Rectal smooth muscle tissue (tissue), 1 donor: Measurements from ENCODE around the gene ZSWIM2.
"Not testable (repeated sequence)": the region's sequence is repeated elsewhere in the genome, so short reads cannot be mapped to it uniquely, and the experiment has no call there.

ENCODE experiments used
- H3K27ac ChIP-seq: one replicate; pipeline ENCODE4 v1.7.0; 2013; ENCODE audit warnings: low read depth, low read length, inconsistent platforms
- H3K27me3 ChIP-seq: one replicate; pipeline ENCODE4 v1.7.0; 2013; ENCODE audit warnings: low read length; ENCODE audit not compliant: control insufficient read depth, insufficient read depth
- H3K36me3 ChIP-seq: one replicate; pipeline ENCODE4 v1.7.0; 2013; ENCODE audit warnings: low read length; ENCODE audit not compliant: control insufficient read depth, insufficient read depth
- H3K4me1 ChIP-seq: one replicate; pipeline ENCODE4 v1.7.0; 2013; ENCODE audit warnings: low read length; ENCODE audit not compliant: control insufficient read depth, insufficient read depth
- H3K4me3 ChIP-seq: one replicate; pipeline ENCODE4 v1.7.0; 2013; ENCODE audit warnings: low read length
- H3K9ac ChIP-seq: one replicate; pipeline ENCODE4 v1.7.0; 2013; ENCODE audit warnings: low read length

Gene ZSWIM2

DNA sequence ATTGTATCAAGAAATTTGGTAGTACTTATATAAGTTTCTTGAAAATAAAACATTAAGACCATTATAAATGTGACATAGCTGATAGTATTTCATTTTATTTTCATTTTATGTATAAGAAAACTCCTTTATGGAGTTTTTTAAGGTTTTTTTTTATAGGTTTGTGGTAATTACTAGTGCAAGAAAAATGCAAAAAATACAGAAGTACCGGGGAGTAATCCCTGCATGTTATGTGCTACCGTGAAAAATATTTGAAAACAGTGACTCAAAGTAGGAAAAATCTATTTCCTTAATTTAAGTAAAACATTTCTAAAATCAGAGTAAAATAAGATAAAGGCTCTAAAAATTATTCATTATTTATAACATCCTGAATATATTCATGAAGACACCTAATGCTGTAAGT, 21.6 kb downstream of the ZSWIM2 start:
- Histone ChIP-seq H3K27me3 (no peaks in the 10 kb centered on the region), H3K27ac (no peak overlapping the region), H3K36me3 (no peaks in the 10 kb centered on the region), H3K9ac (no peak overlapping the region), H3K4me1 (no peaks in the 10 kb centered on the region), H3K4me3 (no peak overlapping the region)

DNA sequence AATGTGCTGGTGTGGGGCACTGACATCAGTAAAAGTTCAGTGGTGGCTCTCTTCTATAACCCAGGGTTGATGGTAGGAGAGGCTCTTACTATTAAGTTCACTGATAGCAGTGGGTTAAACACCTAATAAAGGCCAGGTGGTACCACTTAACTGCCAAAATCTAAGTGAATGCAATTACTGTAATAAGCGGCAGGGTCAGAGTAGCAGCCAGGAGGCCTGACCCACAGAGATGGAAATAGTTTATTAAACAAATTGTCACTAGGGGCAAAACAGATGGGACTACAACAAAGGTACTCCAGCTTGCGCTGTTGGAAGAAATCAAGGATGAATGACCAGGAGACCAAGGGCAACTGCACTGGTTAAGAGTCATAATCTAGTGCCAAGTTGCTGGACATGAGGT, 26.6 kb downstream of the ZSWIM2 start:
- H3K27ac ChIP-seq, result no peak overlapping the region

DNA sequence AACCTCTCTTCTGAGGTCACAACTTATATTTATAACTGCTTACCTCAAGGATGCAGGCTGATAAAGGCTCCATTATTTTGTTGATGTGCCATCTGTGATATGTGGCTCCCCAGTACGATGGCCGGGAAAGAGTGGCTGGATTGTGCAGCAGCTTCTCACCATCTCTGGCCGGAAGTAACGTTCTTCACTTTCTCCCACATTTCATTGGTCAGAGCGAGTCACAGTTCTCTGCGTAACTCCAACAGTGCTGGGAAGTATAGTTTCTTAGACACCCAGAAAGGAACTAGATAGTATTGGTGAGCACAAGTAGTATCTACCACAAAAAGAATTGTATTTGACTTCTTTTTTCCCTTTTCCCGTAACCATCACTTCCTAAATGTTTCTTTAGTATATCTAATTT, 28.7 kb downstream of the ZSWIM2 start:
- Histone ChIP-seq H3K27me3 (no peaks in the 10 kb centered on the region), H3K9ac (no peak overlapping the region), H3K27ac (no peak overlapping the region), H3K4me1 (no peaks in the 10 kb centered on the region), H3K4me3 (no peak overlapping the region), H3K36me3 (no peaks in the 10 kb centered on the region)

More for the DNA sequence above, 26.6 kb downstream of the ZSWIM2 start:
- Histone ChIP-seq H3K36me3 (no peaks in the 10 kb centered on the region), H3K4me3 (no peak overlapping the region), H3K9ac (no peak overlapping the region), H3K4me1 (no peaks in the 10 kb centered on the region), H3K27me3 (no peaks in the 10 kb centered on the region)

- H3K27me3 ChIP-seq, H3K9ac ChIP-seq, H3K4me3 ChIP-seq, H3K27ac ChIP-seq, H3K4me1 ChIP-seq, H3K36me3 ChIP-seq: not testable (repeated sequence)
Measured at GRCh38 chr2:186811760-186812159, 37.2 kb downstream of the ZSWIM2 start.

DNA sequence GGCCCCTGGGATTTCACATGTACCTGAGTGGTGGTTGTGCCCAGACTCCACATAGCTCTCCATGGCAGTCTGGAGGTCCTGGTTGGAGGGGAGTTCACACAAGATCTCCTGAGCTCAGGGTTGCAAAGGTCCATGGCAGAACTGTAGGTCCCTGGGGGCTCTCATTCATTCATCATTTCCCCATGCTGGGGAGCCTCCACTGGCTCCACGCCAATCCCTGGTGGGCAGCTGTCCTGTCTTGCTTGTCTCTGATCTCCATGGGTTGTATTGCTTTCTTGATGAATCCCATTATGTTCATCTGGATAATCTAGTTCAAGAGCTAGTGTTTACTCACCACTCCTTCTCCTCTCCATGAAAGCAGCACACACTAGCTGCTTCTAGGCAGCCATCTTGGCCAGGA, 42.4 kb downstream of the ZSWIM2 start:
- Histone ChIP-seq H3K27ac (no peak overlapping the region), H3K4me3 (no peak overlapping the region), H3K27me3 (no peaks in the 10 kb centered on the region), H3K4me1 (no peaks in the 10 kb centered on the region), H3K9ac (no peak overlapping the region), H3K36me3 (no peaks in the 10 kb centered on the region)

DNA sequence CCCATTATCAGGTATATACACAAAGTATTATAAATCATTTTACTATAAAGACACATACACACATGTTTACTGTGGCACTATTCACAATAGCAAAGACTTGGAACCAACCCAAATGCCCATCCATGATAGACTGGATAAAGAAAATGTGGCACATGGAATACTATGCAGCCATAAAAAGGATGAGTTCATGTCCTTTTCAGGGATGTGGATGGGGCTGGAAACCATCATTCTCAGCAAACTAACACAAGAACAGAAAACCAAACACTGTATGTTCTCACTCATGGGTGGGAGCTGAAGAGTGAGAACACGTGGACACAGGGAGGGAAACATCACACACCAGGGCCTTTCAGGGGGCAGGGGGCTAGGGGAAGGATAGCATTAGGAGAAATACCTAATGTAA, 50.4 kb downstream of the ZSWIM2 start:
- H3K27ac ChIP-seq, H3K4me1 ChIP-seq, H3K27me3 ChIP-seq, H3K36me3 ChIP-seq, H3K9ac ChIP-seq, H3K4me3 ChIP-seq: not testable (repeated sequence)

- Histone ChIP-seq H3K27me3 (no peaks in the 10 kb centered on the region), H3K4me1 (no peaks in the 10 kb centered on the region), H3K9ac (no peak overlapping the region), H3K27ac (no peak overlapping the region), H3K36me3 (no peaks in the 10 kb centered on the region), H3K4me3 (no peak overlapping the region)
Measured at GRCh38 chr2:186784930-186785329, 64.0 kb downstream of the ZSWIM2 start.

DNA sequence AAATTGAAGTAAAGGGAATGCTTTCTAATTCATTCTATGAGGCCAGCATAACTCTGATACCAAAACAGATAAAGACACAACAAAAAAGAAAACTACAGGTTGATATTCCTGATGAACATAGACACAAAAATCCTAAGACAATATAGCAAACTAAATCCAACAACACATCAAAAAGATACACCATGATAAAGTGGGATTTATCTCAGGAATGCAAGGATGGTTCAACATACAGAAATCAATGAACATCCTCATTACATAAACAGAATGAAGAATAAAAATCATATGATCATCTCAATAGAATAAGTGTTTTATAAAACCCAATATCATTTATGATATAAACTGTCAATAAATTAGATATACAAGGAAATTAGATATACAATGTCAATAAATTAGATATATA, 65.7 kb downstream of the ZSWIM2 start:
- no peaks in the 10 kb centered on the region for H3K4me1 ChIP-seq
- H3K9ac ChIP-seq, result no peak overlapping the region
- H3K27ac ChIP-seq, result no peak overlapping the region
- no peak overlapping the region for H3K4me3 ChIP-seq
- no peaks in the 10 kb centered on the region for H3K27me3 ChIP-seq
- H3K36me3 ChIP-seq, result no peaks in the 10 kb centered on the region

DNA sequence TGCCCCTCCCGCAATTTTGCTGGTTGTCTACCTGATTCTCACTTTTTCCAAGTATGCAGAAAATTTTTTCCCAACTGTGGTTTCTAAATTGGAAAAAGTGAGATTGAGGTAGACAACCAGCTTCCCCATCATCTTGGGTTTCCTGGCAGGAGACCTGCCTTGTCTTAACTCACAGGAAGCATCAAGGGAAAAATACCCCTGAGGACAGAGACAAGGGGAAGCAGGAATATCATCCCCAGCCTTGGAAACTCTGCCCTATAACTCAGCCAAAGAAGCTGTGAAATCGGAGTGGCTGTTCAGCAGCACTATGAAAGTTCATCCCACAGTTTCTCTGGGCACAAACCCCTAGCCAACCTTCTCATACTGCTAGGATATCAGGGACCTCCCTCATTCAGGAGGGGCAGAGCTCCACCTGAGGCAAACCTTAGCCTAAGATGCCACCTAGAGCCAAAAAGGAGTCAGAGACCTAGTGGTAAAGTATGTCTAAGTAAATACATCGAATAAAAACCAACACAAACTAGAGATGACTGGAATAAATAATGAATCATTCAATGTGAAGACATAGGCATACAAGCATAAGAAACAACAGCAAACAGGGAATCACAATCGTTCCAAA, 68.2 kb downstream of the ZSWIM2 start:
- Histone ChIP-seq H3K27ac (no peak overlapping the region), H3K9ac (no peak overlapping the region), H3K4me3 (no peak overlapping the region), H3K27me3 (no peaks in the 10 kb centered on the region), H3K36me3 (no peaks in the 10 kb centered on the region), H3K4me1 (no peaks in the 10 kb centered on the region)
